ENCODE results near the gene SLC26A1. TPM values are rescaled to one million over a fixed set of nuclear protein-coding genes. Genes with fewer than 3 reads are reported as not detected.
A peak's percentile ranks its signal among the peaks of the same experiment; 100 is the strongest.

The SLC26A1 gene
- total RNA-seq, 1 experiment from 2014 or later = 0.09 TPM

DNA sequence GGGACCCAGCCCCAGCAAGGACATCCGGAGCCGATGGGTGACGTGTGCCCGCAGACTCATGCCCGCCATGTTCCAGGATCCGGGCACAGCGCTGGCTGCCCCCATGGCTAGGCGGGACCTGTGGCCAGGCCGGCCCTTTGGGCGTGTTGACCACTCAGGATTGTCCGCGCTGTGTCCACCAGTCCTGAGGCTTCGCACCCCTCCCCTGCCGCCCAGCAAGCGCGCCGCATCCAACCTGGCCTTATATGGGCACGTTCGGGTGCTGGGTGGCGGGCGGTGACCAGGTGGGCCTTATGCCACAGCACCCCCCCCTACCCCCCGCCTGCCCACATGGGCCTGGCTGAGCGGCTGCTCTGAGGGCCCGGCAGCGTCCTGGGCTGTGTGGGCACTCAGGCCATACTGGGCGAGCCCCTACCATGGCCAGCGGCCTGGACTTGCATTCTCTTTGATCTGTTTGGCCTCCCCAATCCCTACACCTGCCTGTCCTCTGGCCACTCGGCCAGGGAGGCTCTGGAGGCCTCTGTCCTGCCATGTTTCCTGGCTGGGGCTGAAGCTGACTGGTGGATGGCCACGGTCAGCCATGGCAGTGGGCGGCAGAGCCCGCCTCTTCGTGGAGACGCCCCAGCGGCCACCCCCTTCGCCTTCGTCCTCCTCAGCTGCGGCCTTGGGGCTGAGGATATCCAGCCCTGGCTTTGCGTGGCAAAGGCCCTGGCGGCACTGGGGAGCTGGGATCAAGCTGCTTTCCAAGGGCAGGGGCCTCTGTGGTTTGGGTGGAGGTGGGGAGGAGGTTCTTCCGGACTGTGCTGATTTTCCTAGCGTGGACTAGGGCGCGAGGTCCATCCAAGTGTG, 20.2 kb upstream of the SLC26A1 start:
- Mint-ChIP-seq H3K36me3 (ENCODE audit: insufficient read depth in 1 of 3, low read depth in 3 of 3) (peaks cover 0 to 4% (median 0%) of the 10 kb centered on the region in 3 experiments; a peak in 2 of 7 replicates), H3K27me3 (ENCODE audit: low read depth) (peaks cover 20% of the 10 kb centered on the region), H3K4me1 (peaks cover 11 to 18% of the 10 kb centered on the region in 2 experiments), H3K27ac (peak overlapping the region in 1 of 3 experiments; percentile 65; a peak in 1 of 7 replicates), H3K4me3 (no peak overlapping the region), H3K9me3 (no peaks in the 10 kb centered on the region)
- Histone ChIP-seq H2BK12ac (ENCODE audit: insufficient read length, low read depth, low read length) (no peak overlapping the region), H4K20me1 (ENCODE audit: control insufficient read depth, insufficient read depth, insufficient read length) (no peaks in the 10 kb centered on the region), H3K23me2 (ENCODE audit: insufficient read length, low read depth, low read length, poor library complexity, severe bottlenecking) (peaks cover 14% of the 10 kb centered on the region), H3K14ac (ENCODE audit: insufficient read depth, low read length) (no peak overlapping the region), H3K56ac (ENCODE audit: insufficient read length, low read depth, low read length) (no peak overlapping the region), H3K4me1 (ENCODE audit: insufficient read depth, low read length) (no peaks in the 10 kb centered on the region), H3K79me1 (ENCODE audit: insufficient read depth, low read depth, low read length, poor library complexity, severe bottlenecking) (no peaks in the 10 kb centered on the region), H4K5ac (ENCODE audit: insufficient read length, low read depth, low read length) (no peak overlapping the region), H2BK120ac (ENCODE audit: low read depth, low read length, poor library complexity, severe bottlenecking) (no peak overlapping the region), H3K27me3 (ENCODE audit: insufficient read depth, low read length) (peaks cover 15% of the 10 kb centered on the region; the same call in 1 of the 2 replicates), H2AK5ac (ENCODE audit: insufficient read length, low read length) (no peak overlapping the region), H4K91ac (ENCODE audit: insufficient read length, low read depth, low read length) (no peak overlapping the region), H2AFZ (ENCODE audit: low read length) (no peak overlapping the region), H4K8ac (replicated peaks; ENCODE audit: insufficient read length, low read depth, low read length) (no peak overlapping the region), H3T11ph (ENCODE audit: low read length) (no peak overlapping the region), H3K4me2 (ENCODE audit: insufficient read depth, insufficient read length, low read length) (no peak overlapping the region), H3K79me2 (ENCODE audit: insufficient read depth, low read length) (no peaks in the 10 kb centered on the region), H2BK15ac (ENCODE audit: low read depth, low read length) (no peak overlapping the region), H3K27ac (ENCODE audit: insufficient read length, low read depth, low read length) (no peak overlapping the region), H2BK5ac (ENCODE audit: insufficient read length, low read length) (no peak overlapping the region), H3K23ac (ENCODE audit: insufficient read length, low read depth, low read length) (no peak overlapping the region), H3K9ac (ENCODE audit: extremely low read depth, insufficient read length, low read length) (no peak overlapping the region), H3K4ac (ENCODE audit: low read depth, low read length) (no peak overlapping the region), H3K18ac (ENCODE audit: insufficient read length, low read depth, low read length) (no peak overlapping the region), H3K9me3 (ENCODE audit: control insufficient read depth, low read depth, low read length) (no peaks in the 10 kb centered on the region), H2BK20ac (ENCODE audit: low read depth, low read length, poor library complexity, severe bottlenecking) (no peak overlapping the region)
- DNase-seq = no peak
- no CpG with 5 or more reads among the region's 43 CpGs for WGBS (ENCODE audit: extremely low coverage, insufficient read length, low lambda C conversion rate)
- TF ChIP-seq, protein P1, sequence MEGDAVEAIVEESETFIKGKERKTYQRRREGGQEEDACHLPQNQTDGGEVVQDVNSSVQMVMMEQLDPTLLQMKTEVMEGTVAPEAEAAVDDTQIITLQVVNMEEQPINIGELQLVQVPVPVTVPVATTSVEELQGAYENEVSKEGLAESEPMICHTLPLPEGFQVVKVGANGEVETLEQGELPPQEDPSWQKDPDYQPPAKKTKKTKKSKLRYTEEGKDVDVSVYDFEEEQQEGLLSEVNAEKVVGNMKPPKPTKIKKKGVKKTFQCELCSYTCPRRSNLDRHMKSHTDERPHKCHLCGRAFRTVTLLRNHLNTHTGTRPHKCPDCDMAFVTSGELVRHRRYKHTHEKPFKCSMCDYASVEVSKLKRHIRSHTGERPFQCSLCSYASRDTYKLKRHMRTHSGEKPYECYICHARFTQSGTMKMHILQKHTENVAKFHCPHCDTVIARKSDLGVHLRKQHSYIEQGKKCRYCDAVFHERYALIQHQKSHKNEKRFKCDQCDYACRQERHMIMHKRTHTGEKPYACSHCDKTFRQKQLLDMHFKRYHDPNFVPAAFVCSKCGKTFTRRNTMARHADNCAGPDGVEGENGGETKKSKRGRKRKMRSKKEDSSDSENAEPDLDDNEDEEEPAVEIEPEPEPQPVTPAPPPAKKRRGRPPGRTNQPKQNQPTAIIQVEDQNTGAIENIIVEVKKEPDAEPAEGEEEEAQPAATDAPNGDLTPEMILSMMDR (conservative IDR thresholded peaks at IDR 0.05) = no peak

Data from H9 (cell line).